H9 (cell line): ENCODE measurements around the gene ABCD1. TPM values are rescaled to one million over a fixed set of nuclear protein-coding genes. Genes with fewer than 3 reads are reported as not detected.

Source experiments
- DNase-seq: peaks from one replicate; pipeline ENCODE4 v3.0.0-alpha.2; 2017
- H2AFZ ChIP-seq: one replicate; pipeline ENCODE4 v1.6.1; 2013; ENCODE audit warnings: mild to moderate bottlenecking, low read length, control low read depth, moderate library complexity
- H2AK5ac ChIP-seq: 2 replicates; pipeline ENCODE4 v1.6.1; 2013; ENCODE audit warnings: low read length, control low read depth, mixed read lengths; ENCODE audit not compliant: insufficient read length
- H2BK120ac ChIP-seq: one replicate; pipeline ENCODE4 v1.6.1; 2013; ENCODE audit warnings: low read depth, mild to moderate bottlenecking, low read length, control low read depth, inconsistent platforms; ENCODE audit not compliant: poor library complexity, severe bottlenecking
- H2BK12ac ChIP-seq: 2 replicates; pipeline ENCODE4 v1.6.1; 2013; ENCODE audit warnings: low read length, control low read depth, mixed read lengths, low read depth; ENCODE audit not compliant: insufficient read length
- H2BK15ac ChIP-seq: 2 replicates; pipeline ENCODE4 v1.6.1; 2013; ENCODE audit warnings: low read depth, low read length, control low read depth
- H2BK20ac ChIP-seq: one replicate; pipeline ENCODE4 v1.6.1; 2013; ENCODE audit warnings: low read depth, mild to moderate bottlenecking, low read length, control low read depth, inconsistent platforms; ENCODE audit not compliant: poor library complexity, severe bottlenecking
- H2BK5ac ChIP-seq: 2 replicates; pipeline ENCODE4 v1.6.1; 2013; ENCODE audit warnings: low read length, control low read depth, mixed read lengths; ENCODE audit not compliant: insufficient read length
- H3K14ac ChIP-seq: 2 replicates; pipeline ENCODE4 v1.6.1; 2013; ENCODE audit warnings: low read length, control low read depth; ENCODE audit not compliant: insufficient read depth
- H3K18ac ChIP-seq: 2 replicates; pipeline ENCODE4 v1.6.1; 2013; ENCODE audit warnings: low read depth, mild to moderate bottlenecking, mixed read lengths, low read length, control low read depth; ENCODE audit not compliant: insufficient read length
- H3K23ac ChIP-seq: 2 replicates; pipeline ENCODE4 v1.6.1; 2013; ENCODE audit warnings: low read length, control low read depth, mixed read lengths, low read depth; ENCODE audit not compliant: insufficient read length
- H3K23me2 ChIP-seq: 2 replicates; pipeline ENCODE4 v1.6.1; 2013; ENCODE audit warnings: low read depth, mild to moderate bottlenecking, mixed read lengths, low read length, control low read depth; ENCODE audit not compliant: insufficient read length, poor library complexity, severe bottlenecking
- H3K27ac ChIP-seq: 2 replicates; pipeline ENCODE4 v1.5.1; 2013; ENCODE audit warnings: low read length, control low read depth, mixed read lengths, low read depth; ENCODE audit not compliant: insufficient read length
- H3K27me3 ChIP-seq: 2 replicates; pipeline ENCODE4 v1.6.1; 2013; ENCODE audit warnings: low read length, control low read depth, inconsistent platforms; ENCODE audit not compliant: insufficient read depth
- H3K4ac ChIP-seq: 2 replicates; pipeline ENCODE4 v1.6.1; 2013; ENCODE audit warnings: low read depth, mild to moderate bottlenecking, control low read depth, inconsistent platforms, low read length, moderate library complexity
- H3K4me1 ChIP-seq: 2 replicates; pipeline ENCODE4 v1.6.1; 2013; ENCODE audit warnings: low read length, control low read depth, inconsistent platforms; ENCODE audit not compliant: insufficient read depth
- H3K4me2 ChIP-seq: 2 replicates; pipeline ENCODE4 v1.6.1; 2013; ENCODE audit warnings: low read length, control low read depth, mixed read lengths; ENCODE audit not compliant: insufficient read length, insufficient read depth
- H3K56ac ChIP-seq: 2 replicates; pipeline ENCODE4 v1.6.1; 2013; ENCODE audit warnings: low read depth, mild to moderate bottlenecking, mixed read lengths, low read length, control low read depth; ENCODE audit not compliant: insufficient read length
- H3K79me1 ChIP-seq: 2 replicates; pipeline ENCODE4 v1.6.1; 2013; ENCODE audit warnings: low read depth, mild to moderate bottlenecking, moderate library complexity, low read length, control low read depth, inconsistent platforms; ENCODE audit not compliant: insufficient read depth, poor library complexity, severe bottlenecking
- H3K79me2 ChIP-seq: 2 replicates; pipeline ENCODE4 v1.6.1; 2013; ENCODE audit warnings: low read length, control low read depth, inconsistent platforms; ENCODE audit not compliant: insufficient read depth
- H3K9ac ChIP-seq: 2 replicates; pipeline ENCODE4 v1.6.1; 2013; ENCODE audit warnings: low read length, control low read depth, mixed read lengths; ENCODE audit not compliant: insufficient read length; ENCODE audit errors: extremely low read depth
- H3K9me3 ChIP-seq: one replicate; pipeline ENCODE4 v1.6.1; 2013; ENCODE audit warnings: low read depth, low read length, inconsistent platforms; ENCODE audit not compliant: control insufficient read depth
- H3T11ph ChIP-seq: one replicate; pipeline ENCODE4 v1.6.1; 2013; ENCODE audit warnings: mild to moderate bottlenecking, low read length, control low read depth, inconsistent platforms
- H4K20me1 ChIP-seq: one replicate; pipeline ENCODE4 v1.6.1; 2013; ENCODE audit not compliant: control insufficient read depth, insufficient read length, insufficient read depth
- H4K5ac ChIP-seq: 2 replicates; pipeline ENCODE4 v1.6.1; 2013; ENCODE audit warnings: low read depth, mild to moderate bottlenecking, mixed read lengths, low read length, control low read depth; ENCODE audit not compliant: insufficient read length
- H4K8ac ChIP-seq: replicated peaks from 2 replicates; pipeline ENCODE4 v1.6.1; 2013; ENCODE audit warnings: low read length, control low read depth, mixed read lengths, low read depth; ENCODE audit not compliant: insufficient read length
- H4K91ac ChIP-seq: 2 replicates; pipeline ENCODE4 v1.6.1; 2013; ENCODE audit warnings: low read depth, mild to moderate bottlenecking, moderate library complexity, mixed read lengths, low read length, control low read depth; ENCODE audit not compliant: insufficient read length
- H3K27ac Mint-ChIP-seq, 3 experiments: 2 replicates in 2 of 3; 3 replicates in 1 of 3; pipeline ENCODE4 v1.8.0; 2020 to 2021; ENCODE audit warnings: mixed read lengths in 3 of 3, mild to moderate bottlenecking in 1 of 3, moderate library complexity in 1 of 3
- H3K27me3 Mint-ChIP-seq: 2 replicates; pipeline ENCODE4 v1.8.0; 2021; ENCODE audit warnings: low read depth, mild to moderate bottlenecking, moderate library complexity, mixed read lengths
- H3K36me3 Mint-ChIP-seq, 3 experiments: 2 replicates in 2 of 3; 3 replicates in 1 of 3; pipeline ENCODE4 v1.8.0; 2020 to 2021; ENCODE audit warnings: low read depth in 3 of 3, mixed read lengths in 3 of 3; ENCODE audit not compliant: insufficient read depth in 1 of 3
- H3K4me1 Mint-ChIP-seq, 2 experiments: 2 replicates each; pipeline ENCODE4 v1.8.0; 2020; ENCODE audit warnings: mixed read lengths in 2 of 2
- H3K4me3 Mint-ChIP-seq, 2 experiments: 2 replicates in 1 of 2; 3 replicates in 1 of 2; pipeline ENCODE4 v1.8.0; 2020 to 2021; ENCODE audit warnings: mild to moderate bottlenecking in 2 of 2, mixed read lengths in 2 of 2, moderate library complexity in 1 of 2
- H3K9me3 Mint-ChIP-seq, 2 experiments: 2 replicates in 1 of 2; 3 replicates in 1 of 2; pipeline ENCODE4 v1.8.0; 2020; ENCODE audit warnings: mild to moderate bottlenecking in 2 of 2, mixed read lengths in 2 of 2, moderate library complexity in 1 of 2
- WGBS: extraction: QIAGEN DNeasy Blood & Tissue Kit; methylation state at CpG from one replicate; pipeline ENCODE4 v1.1.7; 2013; ENCODE audit warnings: missing lambda C conversion rate, low lambda C conversion rate, mixed read lengths; ENCODE audit not compliant: insufficient read length; ENCODE audit errors: extremely low coverage; 5-methylcytosine and 5-hydroxymethylcytosine counted together
- total RNA-seq: library from RNA; stranded (reverse); gene quantifications from 2 replicates; pipeline ENCODE4 v1.2.1, GENCODE V29; 2021
- TF ChIP-seq, protein P1 (sequence below): fragments of 200-600 bp; sonication (generic); conservative IDR thresholded peaks from 3 replicates; pipeline ENCODE4 v1.8.0; 2021; ENCODE audit warnings: antibody characterized with exemption, mild to moderate bottlenecking

ABCD1 gene
- total RNA-seq, 1 experiment from 2014 or later, result 11.1 TPM

DNA sequence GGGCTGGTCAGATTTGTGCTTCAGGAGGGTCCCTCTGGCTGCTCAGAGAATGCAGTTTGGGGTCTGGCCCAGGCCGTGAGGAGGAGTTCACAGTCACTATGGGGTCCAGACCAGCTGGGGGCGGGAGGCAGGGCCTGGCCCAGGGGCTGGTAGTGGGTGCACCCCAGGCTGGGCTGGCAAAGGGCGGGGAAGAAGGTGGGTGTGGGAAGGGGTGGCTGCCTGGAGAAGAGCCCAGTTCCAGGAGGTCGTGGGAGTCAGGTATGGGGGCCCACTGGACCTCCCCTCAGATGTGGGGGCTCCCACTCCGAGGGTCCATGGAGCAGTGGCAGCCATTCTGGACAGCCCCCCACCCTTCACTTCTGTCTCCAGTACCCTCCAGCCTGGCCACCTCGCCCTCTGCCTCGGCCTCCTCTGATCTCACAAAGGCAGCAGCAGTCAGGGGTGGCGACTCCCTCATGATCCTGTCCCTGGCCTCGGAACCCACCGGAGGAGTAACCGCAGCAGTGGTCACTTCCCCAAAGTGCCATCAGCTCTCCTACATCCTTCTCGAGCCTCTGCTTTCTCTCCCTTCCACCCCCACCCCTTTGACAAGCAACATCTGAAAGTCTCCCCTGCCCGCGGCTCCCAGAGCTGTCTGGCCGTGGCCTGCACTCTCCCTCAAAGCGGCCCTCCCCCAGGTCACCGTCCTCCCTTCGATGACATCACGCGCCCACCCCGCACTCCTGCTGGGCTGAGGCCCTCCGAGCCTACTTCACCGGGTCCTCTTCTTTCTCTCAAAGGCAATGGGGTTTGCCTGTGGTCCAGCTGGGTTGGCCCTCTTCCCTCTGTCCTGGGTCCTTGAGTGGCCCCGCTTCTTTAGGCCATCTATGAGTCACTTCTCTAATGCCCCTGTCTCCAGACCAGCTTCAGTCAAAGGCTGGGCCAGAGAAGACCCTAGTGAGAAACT is 38.6 kb upstream of the ABCD1 start:
- H2BK12ac ChIP-seq, result no peak overlapping the region
- peak overlapping the region; percentile 36 for H3K18ac ChIP-seq
- H3K36me3 Mint-ChIP-seq, result peaks cover 18 to 31% (median 23%) of the 10 kb centered on the region in 3 experiments
- WGBS, result no CpG with 5 or more reads among the region's 24 CpGs
- TF ChIP-seq, protein P1, sequence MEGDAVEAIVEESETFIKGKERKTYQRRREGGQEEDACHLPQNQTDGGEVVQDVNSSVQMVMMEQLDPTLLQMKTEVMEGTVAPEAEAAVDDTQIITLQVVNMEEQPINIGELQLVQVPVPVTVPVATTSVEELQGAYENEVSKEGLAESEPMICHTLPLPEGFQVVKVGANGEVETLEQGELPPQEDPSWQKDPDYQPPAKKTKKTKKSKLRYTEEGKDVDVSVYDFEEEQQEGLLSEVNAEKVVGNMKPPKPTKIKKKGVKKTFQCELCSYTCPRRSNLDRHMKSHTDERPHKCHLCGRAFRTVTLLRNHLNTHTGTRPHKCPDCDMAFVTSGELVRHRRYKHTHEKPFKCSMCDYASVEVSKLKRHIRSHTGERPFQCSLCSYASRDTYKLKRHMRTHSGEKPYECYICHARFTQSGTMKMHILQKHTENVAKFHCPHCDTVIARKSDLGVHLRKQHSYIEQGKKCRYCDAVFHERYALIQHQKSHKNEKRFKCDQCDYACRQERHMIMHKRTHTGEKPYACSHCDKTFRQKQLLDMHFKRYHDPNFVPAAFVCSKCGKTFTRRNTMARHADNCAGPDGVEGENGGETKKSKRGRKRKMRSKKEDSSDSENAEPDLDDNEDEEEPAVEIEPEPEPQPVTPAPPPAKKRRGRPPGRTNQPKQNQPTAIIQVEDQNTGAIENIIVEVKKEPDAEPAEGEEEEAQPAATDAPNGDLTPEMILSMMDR, result no peak
- no peak overlapping the region for H2AK5ac ChIP-seq
- peaks cover 6% of the 10 kb centered on the region for H3K9me3 ChIP-seq
- no peak overlapping the region for H3K9ac ChIP-seq
- H4K91ac ChIP-seq, result no peak overlapping the region
- H2BK15ac ChIP-seq, result no peak overlapping the region
- H3K79me2 ChIP-seq, result no peaks in the 10 kb centered on the region; the same call in 1 of the 2 replicates
- peaks cover 17 to 25% of the 10 kb centered on the region in 2 experiments for H3K4me1 Mint-ChIP-seq
- no peak overlapping the region for H3T11ph ChIP-seq
- H3K23ac ChIP-seq, result no peak overlapping the region
- H3K14ac ChIP-seq, result no peak overlapping the region
- H3K79me1 ChIP-seq, result no peaks in the 10 kb centered on the region
- no peaks in the 10 kb centered on the region for H3K23me2 ChIP-seq
- H2BK20ac ChIP-seq, result no peak overlapping the region
- H3K4me3 Mint-ChIP-seq, result peak overlapping the region; percentile 50 to 69
- peaks cover 2% of the 10 kb centered on the region; the same call in 1 of the 2 replicates for H3K27me3 Mint-ChIP-seq
- DNase-seq, result no peak
- peaks cover 43 to 54% of the 10 kb centered on the region in 2 experiments for H3K9me3 Mint-ChIP-seq
- H4K20me1 ChIP-seq, result peaks cover 5% of the 10 kb centered on the region
- no peak overlapping the region for H3K4ac ChIP-seq
- H3K56ac ChIP-seq, result no peak overlapping the region
- H2BK5ac ChIP-seq, result no peak overlapping the region
- H3K27ac Mint-ChIP-seq, result peak overlapping the region in 2 of 3 experiments; percentile 73 to 92; a peak in 4 of 7 replicates
- no peak overlapping the region for H2BK120ac ChIP-seq
- H4K5ac ChIP-seq, result no peak overlapping the region
- H3K27me3 ChIP-seq, result no peaks in the 10 kb centered on the region
- no peak overlapping the region for H3K27ac ChIP-seq
- H4K8ac ChIP-seq, result no peak overlapping the region
- no peak overlapping the region for H3K4me2 ChIP-seq
- no peaks in the 10 kb centered on the region; the same call in 1 of the 2 replicates for H3K4me1 ChIP-seq
- no peak overlapping the region for H2AFZ ChIP-seq
